SU-DHL-6 (cell line): ENCODE results near the gene B4GALNT3.

Experiments
- H2AFZ ChIP-seq: fragments of 200-600 bp; sonication (generic); 2 replicates; pipeline ENCODE4 v1.6.1; 2014; ENCODE audit warnings: low read depth, mild to moderate bottlenecking, moderate library complexity, mixed read lengths, antibody characterized with exemption, low read length; ENCODE audit not compliant: severe bottlenecking
- H3F3A ChIP-seq: fragments of 200-600 bp; shearing (Covaris generic); 2 replicates; pipeline ENCODE4 v1.6.0; 2016; ENCODE audit warnings: antibody characterized with exemption, mild to moderate bottlenecking; ENCODE audit not compliant: insufficient read depth
- H3K27ac ChIP-seq: fragments of 200-600 bp; sonication (generic); 2 replicates; pipeline ENCODE4 v1.5.1; 2016; ENCODE audit warnings: low read depth, mild to moderate bottlenecking, low read length, moderate library complexity, mixed read lengths
- H3K27me3 ChIP-seq: fragments of 200-600 bp; sonication (generic), shearing (Covaris generic); 2 replicates; pipeline ENCODE4 v1.6.0; 2014; ENCODE audit warnings: mild to moderate bottlenecking, low read length
- H3K36me3 ChIP-seq: fragments of 200-600 bp; sonication (generic); 2 replicates; pipeline ENCODE4 v1.6.1; 2014; ENCODE audit warnings: mild to moderate bottlenecking, low read length, mixed read lengths
- H3K4me2 ChIP-seq: fragments of 300-600, 200-600 bp; shearing (Covaris generic), sonication (generic); 2 replicates; pipeline ENCODE4 v1.6.0; 2014; ENCODE audit warnings: low read length, low read depth, mild to moderate bottlenecking; ENCODE audit not compliant: poor library complexity, severe bottlenecking
- H3K4me3 ChIP-seq: fragments of 200-600 bp; sonication (generic); 2 replicates; pipeline ENCODE4 v1.5.1; 2014; ENCODE audit warnings: antibody characterized with exemption, low read length, mild to moderate bottlenecking, mixed read lengths; ENCODE audit not compliant: insufficient read depth, poor library complexity, severe bottlenecking
- H3K79me2 ChIP-seq: fragments of 200-600 bp; sonication (generic); 2 replicates; pipeline ENCODE4 v1.6.1; 2014; ENCODE audit warnings: mild to moderate bottlenecking, low read length, moderate library complexity; ENCODE audit not compliant: insufficient read depth
- H3K9ac ChIP-seq: fragments of 200-600 bp; sonication (generic); 2 replicates; pipeline ENCODE4 v1.7.0; 2014; ENCODE audit warnings: mild to moderate bottlenecking, low read length
- H3K9me2 ChIP-seq: fragments of 200-600 bp; sonication (generic); replicated peaks from 2 replicates; pipeline ENCODE4 v1.6.1; 2014; ENCODE audit warnings: low read length; ENCODE audit not compliant: insufficient read depth
- H3K9me3 ChIP-seq: fragments of 200-600 bp; sonication (generic); 2 replicates; pipeline ENCODE4 v1.6.1; 2014; ENCODE audit warnings: low read length, mixed read lengths; ENCODE audit not compliant: insufficient read depth
- H4K20me1 ChIP-seq: fragments of 200-600 bp; sonication (generic); 2 replicates; pipeline ENCODE4 v1.6.1; 2014; ENCODE audit warnings: low read depth, mild to moderate bottlenecking, antibody characterized with exemption, low read length, moderate library complexity, mixed read lengths
- CTCF ChIP-seq: fragments of 200-600 bp; sonication (generic); IDR thresholded peaks from one replicate; pipeline ENCODE4 v1.5.1; 2017; ENCODE audit warnings: antibody characterized with exemption, mild to moderate bottlenecking, low read length, moderate library complexity; ENCODE audit not compliant: insufficient read depth, poor library complexity, severe bottlenecking
- EZH2phosphoT487 ChIP-seq: fragments of 200-600 bp; sonication (generic), shearing (Covaris generic); conservative IDR thresholded peaks from 2 replicates; pipeline ENCODE4 v1.6.1; 2018; ENCODE audit warnings: mild to moderate bottlenecking, antibody characterized with exemption, low read length, moderate library complexity, mixed read lengths

B4GALNT3 gene

DNA sequence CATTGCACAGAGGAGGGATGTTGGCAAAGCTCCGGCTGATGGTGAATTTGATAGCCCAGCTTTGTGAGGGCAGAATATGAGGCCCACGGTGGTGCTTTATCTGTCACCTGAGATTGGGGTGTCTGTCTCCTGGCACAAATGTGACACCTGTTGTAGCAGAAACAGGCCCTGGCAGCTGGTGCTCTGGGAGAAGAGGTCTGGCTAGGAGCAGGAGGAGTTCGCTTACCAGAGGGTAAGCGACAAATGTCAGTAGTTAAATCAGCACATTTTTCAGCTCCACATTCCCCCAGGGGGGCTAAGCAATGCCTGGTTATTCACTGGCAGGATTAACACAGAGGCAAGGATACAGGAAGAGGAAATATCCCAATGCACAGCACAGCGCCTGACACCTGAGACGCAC is 71.1 kb downstream of the B4GALNT3 start:
- Histone ChIP-seq H3F3A (no peaks in the 10 kb centered on the region), H3K4me2 (no peak overlapping the region), H3K9me3 (peaks cover 16% of the 10 kb centered on the region), H4K20me1 (no peaks in the 10 kb centered on the region), H2AFZ (no peak overlapping the region), H3K27me3 (no peaks in the 10 kb centered on the region), H3K79me2 (no peaks in the 10 kb centered on the region), H3K36me3 (no peaks in the 10 kb centered on the region), H3K27ac (no peak overlapping the region), H3K9me2 (no peaks in the 10 kb centered on the region), H3K4me3 (no peak overlapping the region), H3K9ac (no peak overlapping the region)
- TF ChIP-seq EZH2phosphoT487: no peak
- TF ChIP-seq CTCF: no peak

GRCh38 chr12:531951-532585 is 72.3 kb downstream of the B4GALNT3 start:
- H3K9me2 ChIP-seq: no peaks in the 10 kb centered on the region
- no peak overlapping the region for H3K4me2 ChIP-seq
- H3K9ac ChIP-seq: no peak overlapping the region
- H3K27me3 ChIP-seq: no peaks in the 10 kb centered on the region
- H3K36me3 ChIP-seq: no peaks in the 10 kb centered on the region
- H2AFZ ChIP-seq: no peak overlapping the region
- H4K20me1 ChIP-seq: no peaks in the 10 kb centered on the region
- no peaks in the 10 kb centered on the region for H3K79me2 ChIP-seq
- no peak for TF ChIP-seq EZH2phosphoT487
- no peak for TF ChIP-seq CTCF
- H3K4me3 ChIP-seq: no peak overlapping the region
- peaks cover 16% of the 10 kb centered on the region for H3K9me3 ChIP-seq
- H3K27ac ChIP-seq: no peak overlapping the region
- no peaks in the 10 kb centered on the region for H3F3A ChIP-seq

- Histone ChIP-seq H3K9me3 (peaks cover 16% of the 10 kb centered on the region), H3K4me2 (no peak overlapping the region), H3K9me2 (no peaks in the 10 kb centered on the region), H3K4me3 (no peak overlapping the region), H2AFZ (no peak overlapping the region), H3K27me3 (no peaks in the 10 kb centered on the region), H4K20me1 (no peaks in the 10 kb centered on the region), H3K9ac (no peak overlapping the region), H3K36me3 (no peaks in the 10 kb centered on the region), H3K79me2 (no peaks in the 10 kb centered on the region), H3K27ac (no peak overlapping the region), H3F3A (no peaks in the 10 kb centered on the region)
- TF ChIP-seq EZH2phosphoT487 (no peak), CTCF (no peak)
Measured at GRCh38 chr12:532908-533565, 73.3 kb downstream of the B4GALNT3 start.
